T-helper 2 cell treated with Interferon-gamma antibody and Interleukin-4, amounts not matched to agents 100 ng/mL and 5 ng/mL, for 36 hours (primary cell): ENCODE data around the gene PDGFA. TPM values are rescaled to one million over a fixed set of nuclear protein-coding genes. Genes with fewer than 3 reads are reported as not detected.
"Not testable (repeated sequence)": the region's sequence is repeated elsewhere in the genome, so short reads cannot be mapped to it uniquely, and the experiment has no call there.

Experiments used
- intact Hi-C: fragments of 100-400 bp; cut with micrococcal nuclease; formaldehyde crosslinking; loops from one replicate; pipeline ENCODE4 v1.15.1; 2023
- total RNA-seq: library from RNA; stranded (reverse); gene quantifications from 2 replicates; pipeline ENCODE4 v1.2.3, GENCODE V29; 2022

The PDGFA gene
- total RNA-seq, 1 donor from 2014 or later, result 1.6 TPM

DNA sequence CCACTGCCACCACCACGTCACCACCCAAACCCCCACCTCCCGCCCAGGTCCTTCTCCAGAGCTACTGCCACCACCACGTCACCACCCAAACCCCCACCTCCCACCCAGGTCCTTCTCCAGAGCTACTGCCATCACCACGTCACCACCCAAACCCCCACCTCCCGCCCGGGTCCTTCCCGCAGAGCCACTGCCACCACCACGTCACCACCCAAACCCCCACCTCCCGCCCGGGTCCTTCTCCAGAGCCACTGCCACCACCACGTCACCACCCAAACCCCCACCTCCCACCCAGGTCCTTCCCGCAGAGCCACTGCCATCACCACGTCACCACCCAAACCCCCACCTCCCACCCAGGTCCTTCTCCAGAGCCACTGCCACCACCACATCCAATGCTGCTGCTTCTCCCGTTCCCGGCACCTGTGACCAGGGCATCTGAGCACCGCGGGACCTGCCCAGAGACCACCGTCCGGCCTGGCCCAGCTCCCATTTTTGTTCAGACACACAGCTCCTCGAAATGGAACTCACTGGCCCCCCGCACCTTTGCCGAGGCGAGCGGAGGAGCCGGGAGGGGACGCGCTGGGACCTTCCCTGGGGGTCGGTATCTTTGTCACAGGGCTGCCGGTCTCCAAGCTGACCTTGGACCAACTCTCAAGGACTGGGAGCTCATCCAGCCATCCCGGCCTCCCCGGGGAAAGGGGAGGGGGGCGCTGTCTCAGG lies 32.7 kb upstream of the PDGFA start:
- intact Hi-C loops, result not testable (repeated sequence)

DNA sequence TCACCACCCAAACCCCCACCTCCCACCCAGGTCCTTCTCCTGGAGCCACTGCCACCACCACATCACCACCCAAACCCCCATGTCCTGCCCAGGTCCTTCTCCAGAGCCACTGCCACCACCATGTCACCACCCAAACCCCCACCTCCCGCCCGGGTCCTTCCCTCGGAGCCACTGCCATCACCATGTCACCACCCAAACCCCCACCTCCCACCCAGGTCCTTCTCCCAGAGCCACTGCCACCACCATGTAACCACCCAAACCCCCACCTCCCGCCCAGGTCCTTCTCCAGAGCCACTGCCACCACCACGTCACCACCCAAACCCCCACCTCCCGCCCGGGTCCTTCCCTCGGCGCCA lies 31.9 kb upstream of the PDGFA start:
- intact Hi-C loops, result not testable (repeated sequence)

DNA sequence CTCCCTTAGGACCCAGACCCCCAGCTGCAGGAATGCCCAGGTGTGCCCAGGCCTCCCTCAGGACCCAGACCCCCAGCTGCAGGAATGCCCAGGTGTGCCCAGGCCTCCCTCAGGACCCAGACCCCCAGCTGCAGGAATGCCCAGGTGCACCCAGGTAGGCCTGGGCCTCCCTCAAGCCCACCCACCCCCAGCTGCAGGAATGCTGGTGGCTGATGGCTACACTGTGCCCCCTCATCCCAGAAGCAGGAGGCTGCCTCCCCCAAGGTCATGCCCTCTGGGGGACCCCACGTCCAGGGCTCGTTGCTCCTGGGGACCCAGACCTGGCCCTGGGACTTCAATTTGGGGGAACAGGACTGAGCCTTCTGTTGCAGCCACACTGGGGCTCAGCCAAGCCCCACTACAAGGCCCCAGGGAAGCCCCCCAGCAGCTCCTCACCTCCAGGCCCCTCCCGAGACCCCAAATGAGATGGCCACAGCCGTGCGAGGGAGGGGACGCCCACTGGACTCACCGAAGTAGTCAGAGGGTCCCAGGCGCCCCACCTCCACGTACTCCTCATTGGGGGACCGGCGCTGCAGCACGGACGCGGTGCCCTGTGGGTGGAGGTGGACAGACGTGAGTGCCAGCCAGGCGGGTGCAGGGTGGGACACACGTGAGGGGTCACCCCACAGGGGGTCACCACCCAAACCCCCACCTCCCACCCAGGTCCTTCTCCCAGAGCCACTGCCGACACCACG lies 31.4 kb upstream of the PDGFA start:
- intact Hi-C loops, result no loop called here

DNA sequence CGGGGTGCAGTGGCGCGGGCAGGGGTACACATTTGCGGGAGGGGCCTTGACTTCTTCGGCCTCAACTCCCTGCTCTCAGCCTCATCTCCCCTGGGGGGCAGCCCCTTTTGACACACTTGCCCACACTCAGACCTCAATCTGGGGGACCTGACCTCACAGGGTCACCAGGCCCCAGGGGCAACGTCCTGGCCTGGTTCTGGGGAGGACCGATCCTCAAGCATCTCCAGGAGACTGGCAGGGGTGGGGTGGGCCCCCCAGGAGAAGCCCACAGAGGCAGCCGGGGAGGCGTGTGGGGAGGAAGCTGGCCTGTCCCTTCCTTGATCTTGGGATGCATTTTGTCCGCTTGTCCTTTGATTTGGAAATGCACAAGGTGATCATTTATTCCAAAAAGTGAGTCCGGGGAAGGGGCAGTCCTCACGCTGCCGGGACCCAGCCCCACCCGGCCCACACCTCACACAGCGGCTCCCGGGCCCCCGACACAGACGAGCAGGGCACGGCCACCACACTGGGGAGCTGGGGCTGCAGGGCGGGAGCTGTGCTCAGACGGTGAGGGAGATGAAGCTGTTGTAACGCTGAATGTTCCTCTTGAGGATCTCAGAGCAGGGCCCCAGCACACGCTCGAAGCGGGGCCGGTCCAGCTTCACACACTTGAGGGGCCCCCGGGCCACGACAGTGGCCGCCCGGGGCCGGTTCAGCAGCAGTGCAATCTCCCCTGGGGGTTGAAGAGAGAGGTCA lies 30.4 kb upstream of the PDGFA start:
- intact Hi-C loops, result no loop called here

DNA sequence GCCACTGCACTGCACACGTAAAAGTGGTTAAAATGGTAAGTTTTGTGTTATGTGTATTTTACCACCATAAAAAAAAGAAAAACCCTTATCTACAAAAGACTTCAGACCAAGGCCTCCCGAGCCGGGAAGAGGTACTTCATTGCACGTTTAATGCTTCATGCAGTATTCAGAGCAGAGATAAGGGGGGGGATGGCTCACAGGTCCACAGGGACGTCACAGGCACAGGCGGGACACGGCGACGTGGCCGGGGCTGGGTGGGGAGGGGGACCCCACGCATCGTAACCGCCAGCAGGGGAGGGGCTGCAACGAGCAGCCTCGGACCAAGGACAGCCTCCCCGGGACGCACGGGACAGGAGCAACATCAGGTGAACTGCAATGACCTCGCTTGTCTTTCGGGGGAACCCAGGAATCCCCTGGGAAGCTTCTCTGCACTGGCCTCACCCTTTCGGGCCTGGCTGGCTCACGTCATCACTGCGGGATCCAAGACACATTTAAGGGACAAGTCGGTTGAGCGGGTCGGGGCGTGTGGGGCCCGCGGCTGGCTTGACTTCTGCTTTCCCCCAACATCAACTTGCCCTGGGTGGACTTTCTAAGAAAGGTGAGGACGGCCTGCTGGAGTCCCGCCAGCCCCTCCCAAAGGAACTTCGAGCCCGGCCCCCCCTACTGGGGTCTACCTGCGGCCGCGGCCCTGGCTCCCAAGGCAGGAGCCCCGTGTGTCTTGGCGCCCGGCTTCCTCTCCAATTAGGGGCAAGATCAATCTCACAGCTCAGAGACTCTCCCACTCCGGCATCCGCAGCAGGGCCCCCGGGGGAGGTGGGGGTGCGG lies 29.6 kb upstream of the PDGFA start:
- intact Hi-C loops, result no loop called here

DNA sequence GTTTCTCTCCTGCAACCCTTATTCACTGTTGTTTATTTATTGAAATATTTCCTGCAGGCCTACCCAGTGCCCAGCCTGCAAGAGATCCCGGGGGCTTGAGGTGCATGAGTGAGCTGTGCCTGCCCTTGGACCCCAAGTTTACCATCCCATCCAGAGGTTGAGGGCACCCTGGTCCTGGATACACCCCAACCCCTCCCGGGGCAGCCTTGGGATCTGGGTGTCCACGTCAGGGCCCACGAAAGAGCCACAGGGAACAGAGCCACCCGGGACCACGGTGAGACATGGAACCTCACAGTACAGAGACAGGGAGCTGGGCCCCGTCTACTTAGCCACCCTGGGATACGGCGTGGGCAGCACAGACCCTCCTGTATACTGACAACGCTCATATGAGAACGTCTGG lies 28.8 kb upstream of the PDGFA start:
- intact Hi-C loops, result no loop called here

DNA sequence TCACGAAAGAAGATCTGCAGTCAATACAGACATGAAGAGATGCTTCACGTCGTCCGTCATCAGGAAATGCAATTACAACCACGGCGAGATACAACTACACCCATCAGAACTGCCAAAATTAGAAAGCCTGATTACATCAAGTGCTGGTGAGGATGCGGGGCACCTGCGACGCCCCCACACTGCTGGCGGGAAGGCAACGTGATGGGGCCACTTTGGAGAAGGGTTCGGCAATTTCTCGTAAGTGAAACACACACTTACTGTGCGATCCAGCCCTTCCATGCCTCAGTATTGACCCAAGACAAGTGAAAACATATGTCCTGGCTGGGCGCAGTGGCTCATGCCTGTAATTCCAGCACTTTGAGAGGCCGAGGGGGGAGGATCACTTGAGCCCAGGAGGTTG lies 25.8 kb upstream of the PDGFA start:
- intact Hi-C loops, result no loop called here

DNA sequence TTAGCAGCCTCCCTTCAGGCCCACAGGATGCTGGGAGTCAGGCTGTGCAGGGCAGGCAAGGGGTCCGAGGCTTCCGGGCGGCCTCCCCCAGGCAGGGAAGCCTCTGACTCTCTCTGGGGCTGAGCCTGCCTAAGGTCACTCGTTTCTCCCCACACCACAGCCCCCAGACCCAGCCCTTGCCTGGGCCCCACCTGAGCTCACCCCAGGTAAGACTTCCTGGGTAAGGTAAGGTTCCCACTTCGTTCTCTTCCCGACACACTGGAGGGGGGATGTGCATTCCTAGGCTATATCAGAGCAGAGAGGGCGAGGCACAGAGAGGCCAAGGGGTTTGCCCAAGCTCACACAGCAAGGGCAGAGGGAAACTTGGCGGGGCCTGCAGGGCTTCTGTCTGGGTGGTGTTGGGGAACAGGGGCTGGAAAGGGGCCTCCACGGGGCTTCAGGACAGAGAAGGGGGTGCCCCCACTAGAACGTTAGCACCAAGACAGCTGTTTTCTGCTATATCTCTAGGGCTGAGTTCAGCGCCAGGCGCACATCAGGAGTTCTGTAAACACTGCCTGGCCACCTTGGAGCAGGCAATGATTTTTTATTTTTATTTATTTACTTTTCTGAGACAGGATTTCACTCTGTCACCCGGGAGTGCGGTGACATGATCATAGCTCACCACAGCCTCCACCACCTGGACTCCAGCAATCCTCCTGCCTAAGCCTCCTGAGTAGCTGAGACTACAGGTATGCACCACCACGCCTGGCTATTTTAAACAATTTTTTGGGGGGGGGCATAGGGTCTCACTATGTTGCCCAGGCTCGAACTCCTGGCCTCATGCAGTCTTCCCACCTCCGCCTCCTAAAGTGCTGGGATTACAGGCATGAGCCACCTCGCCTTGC lies 24.9 kb upstream of the PDGFA start:
- intact Hi-C loops, result no loop called here

DNA sequence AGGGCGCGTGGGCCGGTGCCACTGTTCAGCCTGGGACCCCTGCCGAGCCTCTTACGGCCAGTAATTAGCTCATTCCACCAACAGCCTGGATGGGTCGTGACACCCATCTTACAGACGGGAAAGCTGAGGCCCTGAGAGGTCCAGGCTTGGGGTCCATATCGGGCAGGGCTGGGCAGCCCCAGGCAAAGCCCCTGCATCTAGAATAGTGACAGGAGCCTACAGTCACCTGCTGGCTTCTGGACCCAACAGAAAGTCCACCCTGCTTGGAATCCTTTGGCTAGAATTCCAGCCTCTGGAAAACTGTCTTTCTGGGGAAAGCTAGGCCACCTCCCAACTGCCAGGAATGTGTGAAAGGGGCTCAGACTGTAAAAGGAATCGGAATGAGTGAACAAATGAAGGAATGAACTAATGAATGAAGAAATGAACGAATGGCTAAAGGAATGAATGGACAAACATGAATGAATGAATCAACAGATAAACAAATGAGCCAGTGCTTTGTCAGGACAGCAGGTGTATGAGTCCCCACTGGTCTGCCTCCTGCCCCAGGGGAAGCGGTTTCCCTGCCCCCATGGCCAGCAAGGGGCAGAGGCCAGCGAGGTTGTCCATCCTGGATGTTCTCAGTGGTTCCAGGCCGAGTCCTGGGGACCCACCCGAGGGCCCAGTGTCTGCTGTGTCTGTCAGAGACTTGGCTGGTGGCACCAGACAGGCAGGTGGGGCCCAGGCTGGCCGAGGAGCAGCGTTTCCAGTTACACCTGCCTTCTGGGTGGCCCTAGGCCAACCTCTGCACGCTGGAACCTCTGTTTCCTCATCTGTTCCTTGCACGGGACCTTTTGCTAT lies 24.1 kb upstream of the PDGFA start:
- intact Hi-C loops, result no loop called here

DNA sequence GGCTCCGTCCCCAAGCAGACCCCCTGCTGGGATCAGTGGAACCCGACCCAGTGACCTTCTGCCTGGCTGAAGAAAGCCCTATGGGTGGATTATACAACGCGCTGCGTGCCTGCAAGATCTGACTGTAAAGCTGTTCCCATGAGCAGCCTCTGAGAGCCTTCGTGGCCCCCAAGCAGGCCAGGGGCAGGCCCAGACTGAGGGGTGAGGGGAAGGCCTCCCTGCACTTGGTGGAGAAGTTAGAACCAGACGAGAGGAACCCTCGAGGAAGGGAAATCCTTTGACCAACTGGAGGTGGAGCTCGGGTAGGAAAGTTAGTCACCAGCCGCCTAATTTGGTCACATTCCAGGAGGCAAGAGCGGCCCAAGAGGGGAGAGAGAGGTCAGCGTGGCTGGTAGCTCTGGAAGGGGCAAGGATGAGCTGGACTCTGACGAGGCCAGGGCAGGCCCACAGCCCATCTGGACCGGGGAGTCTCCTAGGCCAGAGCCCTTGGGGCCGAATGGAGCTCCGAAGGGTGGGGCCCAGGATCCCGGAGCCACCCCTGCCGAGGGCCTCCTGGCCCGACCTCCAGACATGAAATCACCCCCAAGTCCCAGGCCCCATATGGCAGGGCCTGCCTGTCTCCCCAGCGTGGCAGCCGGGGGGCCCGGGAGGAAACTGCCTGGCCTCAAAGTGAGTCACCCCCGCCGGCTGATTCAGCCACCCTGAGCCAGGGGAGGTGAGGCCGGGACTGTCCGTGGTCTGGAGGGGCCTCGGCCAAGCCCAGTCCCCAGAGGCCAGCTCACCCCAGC lies 23.3 kb upstream of the PDGFA start:
- intact Hi-C loops, result no loop called here

DNA sequence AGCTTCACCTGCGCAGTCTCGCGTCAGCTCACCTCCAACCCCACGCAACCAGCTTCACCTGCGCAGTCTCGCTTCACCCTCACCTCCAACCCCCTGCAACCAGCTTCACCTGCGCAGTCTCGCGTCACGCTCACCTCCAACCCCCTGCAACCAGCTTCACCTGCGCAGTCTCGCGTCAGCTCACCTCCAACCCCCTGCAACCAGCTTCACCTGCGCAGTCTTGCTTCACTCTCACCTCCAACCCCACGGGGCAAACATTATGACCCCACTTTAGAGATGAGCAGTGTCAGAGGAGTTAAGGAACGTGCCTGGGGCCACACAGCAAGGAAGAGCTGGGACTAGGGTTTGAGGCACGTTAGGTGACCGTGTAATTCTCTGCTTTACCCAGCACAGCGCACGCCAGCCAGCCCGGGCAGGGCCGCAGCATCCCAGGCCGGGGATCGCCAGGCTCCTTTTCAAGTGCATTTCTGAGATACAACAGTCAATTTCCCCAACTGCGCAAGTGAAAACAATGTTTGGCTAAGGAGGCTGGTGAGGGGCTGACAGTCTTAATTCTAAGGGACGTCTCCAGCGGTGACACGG lies 22.6 kb upstream of the PDGFA start:
- intact Hi-C loops, result no loop called here

DNA sequence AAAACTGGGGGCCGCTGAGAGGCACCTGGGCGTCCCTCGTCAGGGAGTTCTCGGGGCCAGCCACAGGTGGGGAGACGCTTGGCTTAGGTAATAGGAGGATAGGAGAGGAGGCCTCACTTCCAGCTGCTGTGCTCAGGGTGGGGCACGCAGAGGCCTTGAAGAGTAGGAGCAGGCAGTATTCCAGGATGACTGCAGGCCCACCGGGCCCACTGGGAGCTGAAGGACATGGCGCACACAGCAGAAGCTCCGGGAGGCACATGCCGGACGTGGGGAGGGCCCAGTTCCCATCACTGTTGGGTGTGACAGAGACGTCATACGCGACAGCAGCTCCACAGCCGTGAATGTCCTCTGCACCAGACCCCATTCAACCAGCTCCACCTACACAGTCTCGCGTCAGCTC lies 22.0 kb upstream of the PDGFA start:
- intact Hi-C loops, result no loop called here

DNA sequence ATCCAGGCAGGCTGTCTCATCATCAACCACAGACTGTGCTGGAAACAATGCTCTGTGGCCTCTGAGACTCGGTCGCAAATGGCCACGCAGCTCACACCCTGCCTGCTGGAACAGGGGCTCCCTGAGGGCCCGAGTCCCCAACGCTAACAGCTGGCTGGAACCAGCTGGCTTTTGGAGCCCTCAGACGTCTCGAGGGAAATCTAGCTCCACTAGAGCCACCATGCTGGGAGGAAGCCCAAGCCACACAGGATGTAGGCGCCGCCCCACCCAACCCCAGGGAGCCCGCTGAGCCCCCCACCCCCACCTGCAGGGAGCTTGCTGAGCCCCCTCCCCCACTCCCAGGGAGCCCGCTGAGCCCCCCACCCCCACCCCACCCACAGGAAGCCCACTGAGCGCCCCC lies 21.4 kb upstream of the PDGFA start:
- intact Hi-C loops, result no loop called here

DNA sequence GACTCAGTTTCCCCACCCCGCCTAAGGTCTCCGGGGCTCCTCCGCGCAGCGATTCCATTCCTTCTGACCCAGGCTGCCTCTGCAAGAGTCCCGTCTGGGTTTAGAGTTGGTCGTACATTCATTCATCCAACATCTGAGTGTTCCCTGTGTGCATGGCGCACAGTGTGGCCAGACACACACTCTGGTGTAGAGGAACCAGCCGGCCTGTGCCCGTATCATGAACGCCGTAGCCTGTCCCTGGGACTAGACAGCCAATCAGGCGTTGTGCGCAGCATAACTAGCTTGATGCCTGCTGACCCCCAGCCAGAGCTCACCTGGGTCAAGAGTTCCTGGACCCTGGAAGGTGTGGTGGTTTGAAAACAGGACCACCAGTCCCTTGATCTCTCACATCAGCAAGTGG lies 20.9 kb upstream of the PDGFA start:
- intact Hi-C loops, result no loop called here

DNA sequence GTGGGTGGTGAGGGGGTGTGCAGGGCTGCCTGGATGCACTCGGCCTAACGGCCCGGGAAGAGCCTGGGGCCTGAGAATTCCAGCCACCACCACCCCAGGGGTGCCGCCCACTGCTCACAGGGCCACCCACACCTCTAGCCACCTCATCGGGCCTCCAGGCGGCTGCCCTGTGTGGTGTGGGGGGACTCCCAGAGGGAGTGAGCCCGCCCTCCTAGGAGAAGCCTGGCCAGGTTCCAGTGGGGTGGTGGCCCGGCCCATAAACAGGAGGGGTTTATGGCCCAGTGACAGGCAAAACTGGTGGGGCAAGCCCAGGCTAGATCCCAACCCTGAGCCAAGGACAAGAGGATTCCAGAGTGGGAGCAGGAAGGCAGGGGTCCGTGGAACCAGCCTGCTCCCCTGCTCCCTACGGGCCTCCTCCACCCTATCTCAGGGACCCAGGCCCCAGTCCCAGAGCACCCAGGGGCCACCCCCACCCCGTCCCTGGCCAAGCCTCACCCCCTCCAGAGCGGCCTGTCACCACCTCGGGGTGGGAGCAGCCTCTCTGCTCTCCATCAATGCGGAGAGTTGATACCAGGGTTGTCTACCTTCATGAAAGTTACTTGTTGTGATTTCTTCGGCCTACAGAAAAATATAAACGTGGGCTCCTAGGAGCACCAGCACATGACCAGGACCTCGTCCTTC lies 20.2 kb upstream of the PDGFA start:
- intact Hi-C loops, result no loop called here

DNA sequence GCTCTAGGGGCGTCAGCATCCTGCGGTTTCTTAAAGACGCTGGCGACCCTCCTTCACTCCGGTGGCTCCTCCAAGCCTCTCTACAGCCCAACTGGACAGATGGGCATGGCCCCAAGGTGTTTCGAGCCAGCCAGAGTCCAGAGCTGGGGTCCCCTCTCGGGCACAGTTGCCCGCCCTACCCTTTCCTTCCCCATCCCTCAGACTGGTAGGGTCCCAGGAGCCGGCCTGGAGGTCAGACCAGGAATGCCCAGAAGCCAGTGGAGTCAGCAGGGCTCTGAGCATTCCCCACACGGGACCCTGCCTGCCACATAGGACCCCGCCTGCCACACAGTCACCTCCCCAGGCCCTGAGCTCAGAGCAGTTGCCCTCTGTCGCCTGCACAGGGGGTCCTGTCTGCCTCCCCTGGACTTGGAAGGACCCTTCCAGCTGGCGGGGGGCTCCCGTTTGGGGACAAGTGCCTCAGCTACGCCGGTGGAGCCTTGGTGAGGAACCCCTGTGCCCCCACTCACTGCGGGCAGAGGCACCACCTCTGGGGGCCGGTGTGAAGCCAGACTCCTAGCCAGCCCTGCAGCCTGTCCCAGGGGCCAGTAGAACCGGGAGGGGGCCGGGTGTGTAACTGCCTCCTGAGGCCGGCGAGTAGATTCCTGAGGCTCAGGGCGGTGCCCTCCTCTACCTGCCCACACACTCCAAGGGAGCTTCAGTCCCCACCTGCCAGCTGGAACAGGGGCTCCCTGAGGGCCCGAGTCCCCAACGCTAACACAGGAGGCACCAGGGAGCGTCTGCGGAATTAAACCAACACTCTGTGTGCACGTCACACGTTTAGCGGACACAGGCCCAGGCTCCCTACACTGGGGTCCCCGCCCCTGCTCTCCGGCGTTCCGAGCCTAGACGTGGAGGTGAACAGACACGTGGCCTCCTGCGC lies 19.4 kb upstream of the PDGFA start:
- intact Hi-C loops, result no loop called here
